ENCODE data around the gene CYP4F22.
"Not testable (repeated sequence)": the region's sequence is repeated elsewhere in the genome, so short reads cannot be mapped to it uniquely, and the experiment has no call there.

CYP4F22 gene

DNA sequence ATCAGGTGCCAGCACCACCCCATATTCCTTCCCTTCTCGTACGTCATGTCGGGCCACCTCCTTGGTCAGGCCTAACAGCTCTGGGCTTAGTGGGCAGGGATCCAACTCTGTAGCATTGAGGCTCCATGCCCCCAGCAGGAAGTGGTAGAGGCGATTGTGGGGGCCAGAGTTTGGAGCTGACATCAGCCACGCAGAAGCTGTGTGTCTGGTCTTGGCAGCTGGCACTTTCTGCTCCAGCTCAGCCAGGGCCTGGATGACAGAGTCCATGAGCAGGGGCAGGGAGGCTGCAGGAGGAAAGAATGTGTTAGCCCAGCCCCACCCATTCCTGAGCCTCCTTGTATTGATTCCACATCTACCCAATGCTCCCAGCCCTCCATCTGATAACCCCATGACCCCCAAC lies 32.0 kb upstream of the CYP4F22 start:
- no peak overlapping the region for H3K4me3 ChIP-seq (ENCODE audit: low read length)
- no peak for TF ChIP-seq ZNF274 (IDR thresholded peaks at IDR 0.05; ENCODE audit: low read depth, low read length)

DNA sequence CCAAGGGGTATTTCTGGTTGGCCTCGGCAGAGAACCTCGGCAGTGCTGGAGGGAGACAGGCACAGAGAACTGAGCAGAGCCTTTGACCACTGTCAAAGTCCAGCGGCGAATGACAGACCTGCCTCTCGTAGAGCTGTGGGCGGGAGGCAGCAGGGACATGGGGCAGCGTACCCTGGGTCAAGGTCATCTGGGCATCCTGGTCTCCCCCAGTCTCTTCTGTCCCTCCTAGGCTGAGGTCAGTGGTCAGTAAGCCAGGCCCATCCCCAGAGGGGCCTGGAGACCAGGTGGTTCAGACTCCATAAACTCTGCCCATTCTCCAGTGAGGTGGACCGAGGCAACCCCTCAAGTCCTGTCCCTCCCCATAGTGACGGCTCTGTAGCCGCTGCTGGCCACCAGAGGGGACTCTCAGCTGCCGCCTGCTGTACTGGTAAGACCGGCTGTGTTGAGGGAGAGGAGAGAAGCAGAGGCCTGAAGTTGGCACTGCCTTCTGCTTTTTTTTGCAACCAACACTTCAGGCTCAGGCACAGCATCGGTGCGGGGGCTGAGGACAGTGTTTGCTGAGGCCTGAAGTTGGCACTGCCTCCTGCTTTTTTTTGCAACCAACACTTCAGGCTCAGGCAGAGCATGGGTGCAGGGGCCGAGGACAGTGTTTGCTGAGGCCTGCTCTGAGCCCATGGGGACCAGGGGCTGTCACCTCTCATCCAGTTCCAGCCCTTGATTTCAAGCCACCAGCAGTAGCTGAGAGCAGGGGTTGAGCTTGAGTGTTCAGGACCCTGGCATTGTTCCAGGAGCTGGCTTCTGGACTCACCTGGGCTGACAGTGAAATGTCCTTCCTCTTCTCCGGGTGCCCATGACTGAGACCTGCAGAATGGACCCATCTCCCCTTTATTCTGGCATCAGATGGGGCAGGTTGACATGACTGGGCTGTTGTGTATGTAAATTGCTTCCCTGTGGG lies 28.7 kb upstream of the CYP4F22 start, which contains the start of gene PGLYRP2:
PGLYRP2 (minus strand) TSS at position 111 of the 955 bp plus-strand sequence. CDS start 130 bp downstream, outside the sequence.
- no peak for TF ChIP-seq ZNF274 (IDR thresholded peaks at IDR 0.05; ENCODE audit: low read depth, low read length)
- no peak within 1 kb of the TSS for H3K4me3 ChIP-seq (ENCODE audit: low read length)

DNA sequence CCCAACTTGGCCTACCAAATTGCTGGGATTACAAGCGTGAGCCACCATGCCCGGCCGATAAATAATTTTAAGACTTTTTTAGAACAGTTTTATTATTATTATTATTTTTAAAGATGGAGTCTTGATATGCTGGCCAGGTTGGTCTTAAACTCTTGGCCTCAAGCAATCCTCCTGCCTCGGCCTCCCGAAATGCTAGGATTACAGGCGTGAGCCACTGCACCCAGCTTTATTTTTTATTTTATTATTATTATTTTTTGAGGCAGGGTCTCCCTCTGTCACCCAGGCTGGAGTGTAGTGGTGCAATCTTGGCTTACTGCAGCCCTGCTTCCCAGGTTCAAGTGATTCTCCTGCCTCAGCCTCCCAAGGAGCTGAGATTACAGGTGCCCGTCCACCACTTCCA lies 27.3 kb upstream of the CYP4F22 start:
- not testable (repeated sequence) for H3K4me3 ChIP-seq (ENCODE audit: low read length)

DNA sequence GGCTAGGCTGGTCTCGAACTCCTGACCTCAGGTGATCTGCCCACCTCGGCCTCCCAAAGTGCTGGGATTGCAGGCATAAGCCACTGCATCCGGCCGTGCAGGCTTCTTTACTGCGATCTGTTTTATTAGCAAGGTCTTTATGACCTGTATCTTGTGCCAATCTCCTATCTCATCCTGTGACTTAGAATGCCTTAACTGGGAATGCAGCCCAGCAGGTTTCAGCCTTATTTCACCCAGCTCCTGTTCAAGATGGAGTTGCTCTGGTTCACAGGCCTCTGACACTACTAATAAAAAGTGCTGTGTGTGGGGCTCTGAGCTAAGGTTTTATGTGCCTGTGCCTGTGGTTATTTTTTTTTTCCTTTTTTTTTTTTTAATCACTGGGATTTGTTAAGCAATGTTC lies 22.6 kb upstream of the CYP4F22 start:
- H3K4me3 ChIP-seq (ENCODE audit: low read length): not testable (repeated sequence)

DNA sequence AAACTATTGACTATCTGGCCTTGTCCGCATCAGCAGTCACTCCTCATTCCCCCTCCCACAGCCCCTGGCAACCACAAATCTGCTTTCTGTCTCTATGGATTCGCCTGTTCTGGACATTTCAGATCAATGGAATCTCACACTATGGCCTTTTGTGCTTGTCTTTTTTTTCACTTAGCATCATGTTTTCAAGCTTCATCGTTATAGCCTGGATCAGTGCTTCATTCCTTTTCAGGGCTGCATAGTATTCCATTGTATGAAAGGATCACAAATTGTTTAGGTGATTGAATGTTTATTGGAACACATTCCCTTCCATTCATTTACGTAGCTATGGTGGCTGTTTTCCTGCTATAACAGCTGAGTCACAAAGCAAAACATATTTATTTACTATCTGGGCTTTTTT lies 21.3 kb upstream of the CYP4F22 start:
- H3K4me3 ChIP-seq (ENCODE audit: low read length): no peak overlapping the region
- TF ChIP-seq ZNF274 (IDR thresholded peaks at IDR 0.05; ENCODE audit: low read depth, low read length): no peak

DNA sequence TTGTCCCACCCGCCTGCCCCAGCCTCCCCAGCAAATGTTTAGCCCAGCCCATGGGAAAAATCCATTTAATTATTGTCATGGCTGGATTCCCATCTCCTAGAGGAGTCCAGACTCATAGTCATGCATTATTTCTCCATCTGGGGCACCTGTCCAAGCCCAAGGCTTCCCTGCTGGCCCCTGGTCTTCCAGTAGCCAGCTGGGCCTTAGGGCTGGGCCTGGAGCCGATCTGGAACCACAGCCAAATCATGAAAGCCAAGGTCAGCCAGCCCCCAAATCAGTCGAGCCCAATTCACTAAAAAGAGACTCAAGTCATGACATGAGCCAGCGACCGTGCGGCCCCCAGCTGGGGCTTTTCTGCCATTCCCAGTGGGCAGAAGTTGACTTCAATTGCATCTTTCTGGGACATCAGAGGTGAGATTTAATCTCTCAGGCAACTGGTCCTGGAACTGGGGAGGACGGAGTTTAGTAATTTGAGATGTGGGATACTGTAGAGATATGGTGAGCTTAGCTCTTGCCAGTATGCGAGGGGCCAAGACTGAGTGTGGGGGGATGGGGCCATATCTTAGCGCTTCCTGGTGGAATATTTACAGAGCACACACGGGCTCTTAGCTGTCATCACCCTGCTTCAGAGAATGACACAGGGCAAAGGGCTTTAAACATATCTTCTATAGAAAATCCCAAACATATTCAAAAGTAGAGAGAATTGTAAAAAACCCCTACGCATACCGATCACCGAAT lies 19.7 kb upstream of the CYP4F22 start:
- TF ChIP-seq ZNF274 (IDR thresholded peaks at IDR 0.05; ENCODE audit: low read depth, low read length): no peak
- no peak overlapping the region for H3K4me3 ChIP-seq (ENCODE audit: low read length)

DNA sequence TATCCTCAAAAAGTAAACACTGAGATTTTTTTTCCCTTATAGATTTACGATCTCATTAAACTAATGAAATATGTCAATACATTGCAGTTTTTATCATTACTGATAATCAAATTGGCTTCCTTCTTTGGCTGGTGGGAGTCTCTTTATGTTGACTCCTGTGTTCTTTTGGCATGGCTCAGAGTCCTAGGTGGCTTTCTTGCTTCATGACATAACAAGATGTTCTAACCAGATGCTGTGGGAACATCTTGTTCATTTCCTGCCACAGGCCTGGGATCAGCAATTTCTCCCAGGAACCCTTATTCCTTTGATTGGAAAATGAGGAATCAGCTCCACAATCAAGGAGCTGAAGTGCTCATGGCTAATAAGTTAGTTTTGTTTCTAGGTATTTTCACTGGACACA lies 13.2 kb upstream of the CYP4F22 start:
- no peak overlapping the region for H3K4me3 ChIP-seq (ENCODE audit: low read length)
- no peak for TF ChIP-seq ZNF274 (IDR thresholded peaks at IDR 0.05; ENCODE audit: low read depth, low read length)

DNA sequence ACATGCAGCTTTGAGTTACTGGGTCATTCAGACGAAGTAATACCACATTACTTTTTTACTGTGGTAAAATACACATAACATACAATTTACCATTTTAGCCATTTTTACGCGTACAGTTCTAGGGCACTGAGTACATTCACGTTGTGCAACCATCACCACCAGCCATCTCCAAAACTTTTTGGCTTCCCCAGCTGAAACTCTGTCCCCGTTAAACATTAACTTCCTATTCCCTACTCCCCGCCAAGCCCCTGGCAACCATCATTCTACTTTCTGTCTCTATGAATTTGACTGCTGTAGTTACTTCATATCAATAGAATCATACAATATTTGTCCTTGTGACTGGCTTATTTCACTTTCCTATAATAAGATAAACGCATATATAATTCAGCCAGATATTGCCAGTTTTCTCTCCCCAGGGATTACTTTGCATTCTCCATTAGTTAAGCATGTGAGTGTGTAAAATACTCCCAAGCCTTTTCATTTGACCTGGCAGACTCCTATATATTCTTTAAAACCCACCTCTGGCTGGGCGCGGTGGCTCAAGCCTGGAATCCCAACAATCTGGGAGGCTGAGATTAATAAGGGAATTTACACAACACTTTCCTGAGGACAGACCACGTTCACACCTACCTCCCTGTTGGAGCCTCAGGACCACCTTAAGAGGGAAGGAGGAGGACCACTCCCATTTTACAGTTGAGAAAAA lies 10.0 kb upstream of the CYP4F22 start:
- no peak for TF ChIP-seq ZNF274 (IDR thresholded peaks at IDR 0.05; ENCODE audit: low read depth, low read length)
- H3K4me3 ChIP-seq (ENCODE audit: low read length): no peak overlapping the region

DNA sequence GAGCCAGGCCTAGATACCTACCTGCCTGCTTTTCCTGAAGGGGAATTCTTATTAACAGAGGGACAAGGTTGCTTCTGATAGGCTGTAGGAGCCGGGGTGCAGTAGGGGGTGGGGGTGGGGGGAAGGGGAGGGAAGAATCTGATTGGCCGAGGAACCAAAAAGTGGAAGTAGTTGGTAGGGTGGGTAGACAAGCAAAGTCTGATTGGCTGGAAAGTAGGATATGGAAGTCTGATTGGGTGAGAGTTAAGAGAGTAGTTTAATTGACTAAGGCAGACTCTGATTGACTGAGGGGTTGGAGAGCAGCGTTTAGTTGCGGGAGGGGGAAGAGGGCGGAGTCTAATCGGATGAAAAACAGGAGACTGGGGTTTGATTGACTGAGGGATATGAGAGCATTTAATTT lies 9.4 kb upstream of the CYP4F22 start:
- H3K4me3 ChIP-seq (ENCODE audit: low read length): no peak overlapping the region
- TF ChIP-seq ZNF274 (IDR thresholded peaks at IDR 0.05; ENCODE audit: low read depth, low read length): no peak

DNA sequence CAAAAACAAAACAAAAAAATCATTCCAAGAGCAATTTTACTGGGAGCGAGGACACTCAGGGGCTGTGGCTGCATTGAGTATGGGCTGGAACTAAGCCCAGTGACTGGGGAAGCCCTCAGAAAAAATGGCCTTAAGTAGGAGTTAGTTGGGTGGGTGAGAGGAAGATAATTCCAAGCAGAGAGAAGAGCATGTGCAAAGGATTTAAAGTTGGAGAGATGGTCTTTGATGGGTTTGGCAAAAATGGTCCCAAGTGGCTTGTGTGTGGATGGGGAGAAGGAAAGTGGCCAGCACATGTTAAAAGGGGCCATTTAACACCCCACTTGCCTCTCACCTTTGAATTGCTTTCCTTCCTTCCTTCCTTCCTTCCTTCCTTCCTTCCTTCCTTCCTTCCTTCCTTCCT lies 6.7 kb upstream of the CYP4F22 start:
- no peak for TF ChIP-seq ZNF274 (IDR thresholded peaks at IDR 0.05; ENCODE audit: low read depth, low read length)

DNA sequence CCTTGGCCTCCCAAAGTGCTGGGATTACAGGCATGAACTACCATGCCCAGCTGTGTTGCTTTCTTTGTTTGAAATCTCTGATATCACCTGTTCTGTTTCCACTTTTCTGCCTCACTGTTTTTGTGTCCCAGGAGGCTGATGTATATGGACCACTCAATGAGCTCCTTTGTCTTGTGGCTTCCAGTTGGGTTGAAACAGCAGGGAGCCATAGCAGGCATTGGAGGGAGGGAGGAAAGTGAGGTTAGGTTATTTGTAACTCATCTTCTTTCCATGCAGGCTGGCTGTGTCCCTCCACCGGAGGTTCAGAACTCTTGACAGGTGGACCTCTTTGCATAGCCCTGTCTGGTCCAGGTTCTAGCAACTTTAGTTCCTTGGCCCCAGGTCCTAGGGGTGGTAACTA lies 6.1 kb upstream of the CYP4F22 start:
- TF ChIP-seq ZNF274 (IDR thresholded peaks at IDR 0.05; ENCODE audit: low read depth, low read length): no peak

More for the DNA sequence above, 6.7 kb upstream of the CYP4F22 start:
- no peak overlapping the region for H3K4me3 ChIP-seq (ENCODE audit: low read length)

DNA sequence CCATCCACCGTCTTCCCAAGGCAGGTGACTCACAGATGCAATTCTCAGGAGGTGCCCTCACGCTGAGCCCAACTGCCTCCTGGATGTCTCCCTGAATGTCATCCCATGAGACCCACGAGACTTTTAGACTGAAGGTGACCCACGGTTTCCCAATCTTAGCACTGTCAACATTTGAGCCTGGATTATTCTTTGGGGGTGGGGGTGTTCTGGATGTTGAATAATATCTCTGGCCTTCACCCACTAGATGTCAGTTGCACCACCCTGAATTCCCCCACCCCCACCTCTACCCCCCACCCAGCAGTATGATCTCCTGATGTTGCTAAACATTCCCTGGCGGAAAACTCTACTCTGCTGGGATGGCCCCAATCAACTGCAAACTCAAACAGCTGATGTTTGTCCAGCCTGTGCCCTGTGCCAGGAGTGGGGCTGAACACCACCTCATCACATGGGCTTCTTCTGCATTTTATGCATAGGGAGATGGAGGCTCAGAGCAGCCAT lies 2.2 kb upstream of the CYP4F22 start:
- TF ChIP-seq ZNF274 (IDR thresholded peaks at IDR 0.05; ENCODE audit: low read depth, low read length): no peak

More for the DNA sequence above, 6.1 kb upstream of the CYP4F22 start:
- H3K4me3 ChIP-seq (ENCODE audit: low read length): no peak overlapping the region

DNA sequence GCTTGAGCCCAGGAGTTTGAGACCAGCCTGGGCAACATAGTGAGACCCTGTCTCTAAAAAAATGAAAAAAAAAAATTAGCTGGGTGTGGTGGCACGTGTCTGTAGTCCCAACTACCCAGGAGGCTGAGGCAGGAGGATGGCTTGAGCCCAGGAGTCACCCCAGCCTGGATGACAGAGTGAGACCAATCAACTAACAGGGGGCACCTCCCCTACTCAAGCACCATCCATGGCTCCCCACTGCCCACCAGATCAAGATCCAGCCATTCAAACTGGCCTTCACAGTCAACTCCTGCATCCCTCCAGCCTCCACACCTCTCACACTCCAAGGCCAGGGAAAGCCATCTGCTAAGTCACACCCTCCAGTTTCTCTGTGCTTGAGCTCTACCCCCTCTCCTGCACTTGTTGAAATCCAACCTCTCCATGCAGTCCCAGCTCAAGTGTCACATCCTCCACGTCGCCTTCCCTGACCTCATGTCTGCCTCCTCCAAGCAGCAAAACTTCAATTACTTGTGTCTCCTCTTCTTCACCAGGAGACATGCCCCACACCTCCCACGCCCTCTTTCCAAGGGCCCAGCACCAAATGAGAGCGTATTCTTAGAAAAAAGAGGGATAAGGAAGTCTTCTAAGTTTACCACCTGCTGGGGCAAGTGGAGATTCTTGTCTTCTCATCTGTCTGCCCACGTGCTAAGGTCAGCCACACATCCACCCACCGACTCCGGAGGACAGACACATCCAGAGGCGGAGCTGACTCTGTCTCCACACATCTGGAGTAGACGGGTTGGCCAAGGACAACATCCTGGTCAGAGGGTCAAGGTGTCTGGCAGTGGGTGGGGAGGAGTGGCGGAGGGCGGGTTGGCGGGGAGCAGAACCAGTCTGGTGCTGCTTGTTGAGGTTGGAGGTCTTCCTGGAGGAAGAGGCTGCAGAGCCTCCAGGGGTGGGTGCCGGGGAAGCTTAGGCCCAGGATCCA lies 974 bp upstream of the CYP4F22 start:
- H3K4me3 ChIP-seq (ENCODE audit: low read length): no peak overlapping the region
- no peak for TF ChIP-seq ZNF274 (IDR thresholded peaks at IDR 0.05; ENCODE audit: low read depth, low read length)

More for the DNA sequence above, 2.2 kb upstream of the CYP4F22 start:
- H3K4me3 ChIP-seq (ENCODE audit: low read length): no peak overlapping the region
